ENCODE measurements around the gene SBNO1. TPM values are rescaled to one million over a fixed set of nuclear protein-coding genes. Genes with fewer than 3 reads are reported as not detected.

Gene SBNO1
- total RNA-seq, 1 experiment from 2014 or later: 58.6 TPM

GRCh38 chr12:123337070-123337469 is 27.6 kb downstream of the SBNO1 start:
- H3K4me3 ChIP-seq (ENCODE audit: low read depth, low read length, poor library complexity, severe bottlenecking): no peak overlapping the region
- no peaks in the 10 kb centered on the region for H3K4me1 ChIP-seq (ENCODE audit: insufficient read depth, low read length, poor library complexity, severe bottlenecking)
- CTCF ChIA-PET: no interaction called here
- POLR2A ChIA-PET (ENCODE audit: low non-redundant PET): no interaction called here
- DNase-seq (ENCODE audit: low spot score): no peak
- no peak overlapping the region for H3K27ac ChIP-seq (ENCODE audit: low read depth, low read length, poor library complexity, severe bottlenecking)
- H3K27me3 ChIP-seq (replicated peaks; ENCODE audit: insufficient read depth, low read depth, low read length, poor library complexity): no peaks in the 10 kb centered on the region
- TF ChIP-seq CTCF (conservative IDR thresholded peaks at IDR 0.05; ENCODE audit: low read depth, low read length): no peak
- TF ChIP-seq EZH2 (IDR thresholded peaks at IDR 0.05; ENCODE audit: borderline replicate concordance, low read depth, low read length, poor library complexity, severe bottlenecking): no peak
- intact Hi-C loops (cut with micrococcal nuclease; ENCODE audit: unreplicated experiment): no loop called here
- H3K9me3 ChIP-seq (ENCODE audit: low read depth, low read length, poor library complexity, severe bottlenecking): no peaks in the 10 kb centered on the region
- no TSS peak for BruUV-seq (replicated peaks)
- peaks cover 65% of the 10 kb centered on the region for H3K36me3 ChIP-seq (ENCODE audit: insufficient read depth, low read length, poor library complexity, severe bottlenecking)

DNA sequence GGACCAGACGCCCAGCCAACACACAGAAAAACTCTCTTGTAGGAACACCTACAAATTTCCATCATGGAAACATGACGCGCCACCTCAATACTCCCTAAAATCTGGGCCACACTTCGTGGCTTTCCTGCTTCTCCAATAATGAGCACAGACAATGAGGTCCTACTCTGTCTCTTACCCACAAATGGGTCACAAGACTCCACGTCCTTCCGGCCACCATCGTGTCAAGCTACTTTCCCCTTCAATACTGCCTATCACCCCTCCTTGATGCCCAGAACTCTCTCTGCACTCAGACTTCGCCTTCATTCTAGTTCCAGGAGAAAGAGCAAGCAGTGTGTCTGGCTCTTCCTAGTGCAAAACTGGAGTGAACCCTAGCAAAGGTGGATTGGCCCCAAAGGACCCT is 28.1 kb downstream of the SBNO1 start:
- no peak overlapping the region for H3K27ac ChIP-seq (ENCODE audit: low read depth, low read length, poor library complexity, severe bottlenecking)
- no peak overlapping the region for H3K4me3 ChIP-seq (ENCODE audit: low read depth, low read length, poor library complexity, severe bottlenecking)
- no peak for DNase-seq (ENCODE audit: low spot score)
- no peaks in the 10 kb centered on the region for H3K9me3 ChIP-seq (ENCODE audit: low read depth, low read length, poor library complexity, severe bottlenecking)
- H3K27me3 ChIP-seq (replicated peaks; ENCODE audit: insufficient read depth, low read depth, low read length, poor library complexity): no peaks in the 10 kb centered on the region
- ChIA-PET POLR2A (ENCODE audit: low non-redundant PET) (no interaction called here), CTCF (no interaction called here)
- no TSS peak for BruUV-seq (replicated peaks)
- TF ChIP-seq CTCF (conservative IDR thresholded peaks at IDR 0.05; ENCODE audit: low read depth, low read length): no peak
- no peak for TF ChIP-seq EZH2 (IDR thresholded peaks at IDR 0.05; ENCODE audit: borderline replicate concordance, low read depth, low read length, poor library complexity, severe bottlenecking)
- peaks cover 65% of the 10 kb centered on the region for H3K36me3 ChIP-seq (ENCODE audit: insufficient read depth, low read length, poor library complexity, severe bottlenecking)
- no peaks in the 10 kb centered on the region for H3K4me1 ChIP-seq (ENCODE audit: insufficient read depth, low read length, poor library complexity, severe bottlenecking)
- intact Hi-C loops (cut with micrococcal nuclease; ENCODE audit: unreplicated experiment): no loop called here

GRCh38 chr12:123335490-123335889 is 29.2 kb downstream of the SBNO1 start:
- ChIA-PET CTCF (no interaction called here), POLR2A (ENCODE audit: low non-redundant PET) (no interaction called here)
- Histone ChIP-seq H3K27ac (ENCODE audit: low read depth, low read length, poor library complexity, severe bottlenecking) (no peak overlapping the region), H3K9me3 (ENCODE audit: low read depth, low read length, poor library complexity, severe bottlenecking) (no peaks in the 10 kb centered on the region), H3K27me3 (replicated peaks; ENCODE audit: insufficient read depth, low read depth, low read length, poor library complexity) (no peaks in the 10 kb centered on the region), H3K36me3 (ENCODE audit: insufficient read depth, low read length, poor library complexity, severe bottlenecking) (peaks cover 62% of the 10 kb centered on the region), H3K4me1 (ENCODE audit: insufficient read depth, low read length, poor library complexity, severe bottlenecking) (no peaks in the 10 kb centered on the region), H3K4me3 (ENCODE audit: low read depth, low read length, poor library complexity, severe bottlenecking) (no peak overlapping the region)
- BruUV-seq (replicated peaks): no TSS peak
- no peak for DNase-seq (ENCODE audit: low spot score)
- intact Hi-C loops (cut with micrococcal nuclease; ENCODE audit: unreplicated experiment): no loop called here
- TF ChIP-seq EZH2 (IDR thresholded peaks at IDR 0.05; ENCODE audit: borderline replicate concordance, low read depth, low read length, poor library complexity, severe bottlenecking): no peak
- no peak for TF ChIP-seq CTCF (conservative IDR thresholded peaks at IDR 0.05; ENCODE audit: low read depth, low read length)

Measured in A673 (cell line).